ENCODE measurements around the gene PLN.

Gene PLN

DNA sequence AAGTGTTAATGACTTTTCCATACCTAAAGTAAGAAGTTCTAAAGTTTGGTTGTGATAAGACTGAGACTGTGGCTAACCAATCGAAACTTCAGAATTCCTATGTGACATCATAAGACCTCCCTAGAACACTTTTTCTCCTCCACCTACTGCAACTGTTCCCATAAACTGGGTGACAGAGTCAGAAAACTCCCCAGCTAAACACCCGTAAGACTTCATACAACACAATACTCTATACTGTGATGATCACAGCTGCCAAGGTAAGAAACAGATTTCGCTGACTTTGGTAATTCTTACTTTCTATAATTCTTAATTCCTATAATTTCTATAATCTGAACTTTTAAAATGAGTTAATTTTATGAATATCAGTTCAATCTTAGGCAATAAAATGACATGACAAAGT is at the start of gene PLN:
PLN (plus strand) TSS at position 161 of the 400 bp plus-strand sequence. CDS start 10,626 bp downstream, outside the sequence.
- DNase-seq, result no peak

GRCh38 chr6:118500130-118501015 is 47.7 kb upstream of the PLN start:
- DNase-seq, result no peak

DNA sequence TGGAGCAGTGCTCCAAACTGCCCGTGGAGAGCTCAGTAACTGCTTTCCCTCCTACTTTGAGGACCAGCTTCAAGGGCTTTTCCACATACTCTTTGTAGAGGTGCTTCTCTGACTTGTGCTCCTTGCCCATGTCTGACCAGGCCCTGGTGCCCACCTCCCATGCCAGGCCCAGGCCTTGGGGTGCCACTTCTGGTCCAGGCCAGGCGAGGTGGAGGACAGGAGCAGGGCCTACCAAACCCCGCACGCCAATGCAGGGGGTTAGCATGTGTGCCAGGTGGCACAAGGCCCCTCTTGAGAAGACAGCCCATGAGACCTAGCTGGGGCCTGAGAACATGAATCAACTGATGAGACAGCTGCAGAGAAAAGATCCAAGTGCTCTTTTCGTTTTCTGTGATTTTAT is 47.0 kb upstream of the PLN start:
- no peak for DNase-seq

GRCh38 chr6:118501765-118502164 is 46.3 kb upstream of the PLN start:
- no peak for DNase-seq

DNA sequence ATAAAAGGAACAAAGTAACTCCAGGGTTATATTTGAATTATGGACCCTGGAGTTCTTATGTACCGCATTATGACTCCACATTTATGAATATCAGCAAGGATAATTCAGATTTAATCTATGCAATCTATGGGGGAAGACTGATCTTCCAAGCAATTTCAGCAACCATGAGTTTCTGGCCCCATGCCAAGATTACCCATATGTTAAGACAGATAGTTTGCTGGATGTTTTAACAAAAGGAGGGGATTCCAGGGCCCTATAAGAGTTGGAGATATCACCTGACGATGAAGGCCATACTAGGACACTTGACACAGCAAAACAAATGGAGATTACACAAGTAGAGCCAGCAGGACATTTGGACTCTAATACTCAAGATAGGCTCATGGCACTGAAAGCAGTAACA is 45.9 kb upstream of the PLN start:
- no peak for DNase-seq

- no peak for DNase-seq
These were observed 43.5 kb upstream of the PLN start for GRCh38 chr6:118504611-118505010.

DNA sequence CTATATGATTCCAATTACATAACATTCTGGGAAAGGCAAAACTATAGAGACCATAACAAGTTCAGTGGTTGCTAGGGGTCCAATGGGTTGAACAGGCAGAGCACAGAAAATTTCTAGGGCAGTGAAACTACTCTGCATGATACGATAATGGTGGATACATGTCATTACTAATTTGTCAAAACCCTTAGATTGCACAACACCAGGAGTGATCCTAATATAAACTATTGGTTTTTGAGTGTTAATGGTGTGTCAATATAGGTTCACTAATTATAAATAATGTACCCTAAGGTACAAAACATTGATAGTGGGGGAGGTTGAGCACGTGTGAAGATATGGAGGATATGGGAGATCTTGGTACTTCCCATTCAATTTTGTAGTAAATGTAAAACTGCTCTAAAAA is 42.4 kb upstream of the PLN start:
- no peak for DNase-seq

GRCh38 chr6:118506071-118506638 is 41.9 kb upstream of the PLN start:
- no peak for DNase-seq

GRCh38 chr6:118507636-118508035 is 40.5 kb upstream of the PLN start:
- no peak for DNase-seq

- DNase-seq, result peak in 1 of 2 experiments; percentile 13
These were observed 39.0 kb upstream of the PLN start for GRCh38 chr6:118509009-118509617.

DNA sequence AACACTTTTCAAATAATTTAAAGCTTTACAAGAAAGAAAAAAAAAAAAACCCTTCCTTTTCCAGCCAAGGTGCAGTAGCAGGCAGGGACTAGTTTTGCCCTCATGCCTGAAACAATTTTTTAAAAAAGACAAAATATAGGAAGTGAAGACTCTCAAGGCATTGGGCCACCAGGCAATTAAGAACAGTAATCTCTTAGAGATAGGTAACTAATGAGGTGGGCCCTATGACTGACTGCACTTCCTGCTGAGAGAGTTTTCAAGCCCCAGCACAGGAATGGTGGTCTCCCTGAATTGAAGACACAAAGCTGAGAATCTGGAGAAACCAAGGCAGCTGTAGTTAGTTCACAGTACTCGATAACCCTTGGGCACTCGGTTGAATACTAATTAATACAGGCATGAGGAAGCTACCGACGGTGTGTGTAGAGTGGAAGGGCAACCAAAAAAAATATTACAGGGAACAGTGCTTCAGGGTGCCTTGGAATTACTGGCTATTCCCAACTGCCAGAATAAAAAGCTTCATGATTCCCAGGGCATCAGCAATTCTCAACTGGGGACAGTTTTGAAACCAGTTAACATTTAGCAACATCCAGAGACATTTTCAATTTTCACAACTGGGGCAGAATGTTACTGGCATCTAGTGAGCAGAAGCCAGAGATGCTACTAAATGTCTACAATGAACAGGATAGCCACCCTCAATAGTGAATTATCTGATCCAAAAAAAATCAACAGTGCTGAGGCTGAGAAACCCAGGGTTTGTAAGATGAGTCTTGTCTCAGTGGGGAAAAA is 36.0 kb upstream of the PLN start:
- no peak for DNase-seq

- DNase-seq, result no peak
These were observed 33.4 kb upstream of the PLN start for GRCh38 chr6:118514689-118515088.

GRCh38 chr6:118522422-118522821 is 25.7 kb upstream of the PLN start:
- no peak for DNase-seq

DNA sequence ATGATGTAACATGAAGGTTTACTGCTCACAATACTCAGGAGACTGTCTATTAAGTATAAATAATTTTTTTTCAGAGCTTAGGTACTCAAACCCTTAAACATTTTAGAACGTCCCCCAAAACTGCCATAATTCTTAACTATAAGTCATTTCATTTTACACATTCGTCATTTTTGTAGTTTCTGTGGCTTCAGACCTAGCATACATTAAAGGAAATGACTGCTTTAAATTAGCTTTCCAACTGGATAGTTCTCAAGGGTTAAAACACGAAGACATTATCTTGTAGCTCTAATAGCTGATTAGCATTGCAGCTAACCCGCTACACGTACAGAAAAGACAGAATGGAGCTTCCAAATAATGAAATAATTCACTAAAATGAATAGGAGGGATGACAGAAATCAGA is 24.9 kb upstream of the PLN start:
- DNase-seq, result no peak

- DNase-seq, result no peak
These were observed 23.4 kb upstream of the PLN start for GRCh38 chr6:118524686-118525085.

DNA sequence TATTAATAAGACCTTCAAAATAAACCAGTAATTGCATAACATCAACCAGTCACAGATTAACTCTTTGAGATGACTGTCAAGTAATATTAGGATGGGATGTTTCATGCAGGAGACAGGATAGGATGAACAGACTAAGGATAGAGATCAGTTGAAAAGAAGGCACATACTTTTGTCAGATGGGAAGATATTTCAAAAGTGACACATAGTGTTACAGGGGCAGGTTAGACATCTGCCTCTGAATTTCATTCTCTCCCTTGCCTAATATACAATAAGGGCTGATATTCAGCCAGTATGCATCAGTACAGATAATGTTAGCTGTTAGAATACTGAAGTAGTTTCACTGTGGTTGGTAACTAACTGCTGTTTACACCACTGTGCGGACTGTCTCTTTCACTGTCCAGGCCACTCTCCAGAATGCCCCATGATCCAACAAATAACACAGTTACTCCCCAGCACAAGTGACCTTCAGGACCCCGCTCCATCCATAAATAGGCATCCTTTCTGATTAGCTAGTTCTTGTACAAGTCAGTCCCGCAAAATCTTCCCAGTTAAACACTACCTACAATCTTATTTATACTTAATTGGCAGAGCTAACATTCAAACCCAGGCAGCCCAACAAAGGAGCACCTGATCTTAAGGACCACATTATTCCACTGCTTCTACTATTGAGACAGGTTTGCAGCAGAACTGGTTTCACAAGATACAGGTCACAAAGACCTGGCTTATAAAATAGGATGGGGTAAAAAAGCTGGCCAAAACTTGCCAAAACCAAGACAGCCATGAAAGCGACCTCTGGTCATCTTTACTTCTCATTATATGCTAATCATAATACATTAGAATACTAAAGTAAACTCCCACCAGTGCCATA is 21.9 kb upstream of the PLN start:
- DNase-seq, result no peak

DNA sequence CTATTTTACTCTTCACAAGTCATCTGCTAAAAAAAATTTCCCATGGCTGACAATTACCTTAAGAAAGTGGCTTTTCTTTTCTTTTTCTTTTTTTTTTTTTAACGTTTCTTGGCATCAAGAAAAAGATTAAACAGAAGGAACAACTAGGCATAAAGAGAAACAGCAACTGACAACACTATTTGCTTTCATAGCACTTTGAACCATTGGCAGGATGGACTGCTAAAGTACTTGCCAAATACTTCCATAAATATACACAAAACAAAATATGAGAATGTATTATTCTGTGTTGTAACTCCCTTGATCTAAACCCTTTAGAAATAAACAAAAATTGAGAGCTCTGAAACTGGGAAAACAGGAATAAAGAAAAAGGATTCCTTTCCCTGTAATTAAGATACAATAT is 20.0 kb upstream of the PLN start:
- no peak for DNase-seq

- DNase-seq, result no peak
These were observed 18.3 kb upstream of the PLN start for GRCh38 chr6:118529756-118530155.

DNA sequence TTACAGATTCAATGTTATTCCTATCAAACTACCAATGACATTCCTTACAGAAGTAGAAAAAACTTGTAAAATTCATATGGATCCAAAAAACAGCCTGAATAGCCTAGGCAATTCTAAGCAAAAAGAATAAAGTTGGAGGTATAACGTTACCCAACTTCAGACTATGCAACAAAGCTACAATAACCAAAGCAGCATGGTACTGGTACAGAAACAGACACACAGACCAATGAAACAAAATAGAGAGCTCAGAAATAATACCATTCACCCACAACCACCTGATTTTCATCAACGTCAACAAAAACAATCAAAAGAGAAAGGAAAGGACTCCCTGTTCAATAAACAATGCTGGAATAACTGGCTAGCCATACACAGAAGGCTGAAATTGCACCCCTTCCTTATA is 17.2 kb upstream of the PLN start:
- no peak for DNase-seq

DNA sequence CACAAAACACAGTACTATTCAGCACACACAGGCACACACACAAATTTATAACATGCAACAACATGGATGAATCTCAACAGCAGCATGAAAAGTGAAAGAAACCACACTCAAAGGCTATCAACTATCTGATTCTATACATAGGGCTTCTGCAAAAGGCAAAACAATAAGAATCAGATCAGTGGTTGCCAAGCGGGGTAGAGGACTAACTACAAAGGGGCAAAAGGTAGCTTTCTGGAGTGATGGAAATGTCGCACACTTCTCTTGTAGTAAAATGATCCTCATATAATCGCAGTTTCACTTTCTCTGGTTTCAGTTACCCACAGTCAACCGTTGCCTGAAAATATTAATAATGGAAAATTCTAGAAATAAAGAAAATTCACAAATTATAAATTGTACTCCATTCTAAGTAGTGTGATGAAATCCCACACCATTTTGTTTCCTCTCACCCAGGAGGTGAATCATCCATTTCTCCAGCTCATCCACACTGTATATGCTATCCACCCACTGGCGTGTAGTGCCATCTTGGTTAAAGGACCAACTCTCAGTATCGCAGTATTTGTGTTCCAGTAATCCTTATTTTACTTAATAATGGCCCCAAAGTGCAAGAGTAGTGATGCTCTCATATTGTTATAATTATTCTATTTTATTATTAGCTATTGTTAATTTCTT is 12.8 kb upstream of the PLN start:
- no peak for DNase-seq

DNA sequence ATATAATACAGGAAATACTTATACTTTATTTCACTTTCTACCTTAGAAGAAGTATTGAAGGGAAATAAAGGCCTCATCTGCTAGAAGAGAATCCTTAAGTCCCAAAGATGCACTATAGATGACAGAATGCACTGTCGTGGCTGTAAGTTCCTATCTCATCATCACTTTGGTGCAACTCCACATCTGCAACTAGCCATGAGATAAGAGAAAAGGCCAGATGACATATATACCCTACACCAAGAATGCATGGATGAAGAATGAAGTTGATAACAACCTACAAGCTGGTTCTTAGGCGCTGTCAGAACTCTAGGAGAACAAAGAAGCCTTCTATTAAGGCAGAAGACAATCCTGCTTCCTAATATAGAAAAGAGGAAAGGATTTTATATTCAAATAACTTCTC is 11.6 kb upstream of the PLN start:
- no peak for DNase-seq

- DNase-seq, result no peak
These were observed 10.5 kb upstream of the PLN start for GRCh38 chr6:118537574-118537973.

Data from activated CD4-positive, alpha-beta T cell treated with anti-CD3 and anti-CD28 coated beads, Interleukin-2, amount 50 U/mL, for 48 hours (primary cell).